ENCODE measurements around the gene NTNG1.

NTNG1 gene

DNA sequence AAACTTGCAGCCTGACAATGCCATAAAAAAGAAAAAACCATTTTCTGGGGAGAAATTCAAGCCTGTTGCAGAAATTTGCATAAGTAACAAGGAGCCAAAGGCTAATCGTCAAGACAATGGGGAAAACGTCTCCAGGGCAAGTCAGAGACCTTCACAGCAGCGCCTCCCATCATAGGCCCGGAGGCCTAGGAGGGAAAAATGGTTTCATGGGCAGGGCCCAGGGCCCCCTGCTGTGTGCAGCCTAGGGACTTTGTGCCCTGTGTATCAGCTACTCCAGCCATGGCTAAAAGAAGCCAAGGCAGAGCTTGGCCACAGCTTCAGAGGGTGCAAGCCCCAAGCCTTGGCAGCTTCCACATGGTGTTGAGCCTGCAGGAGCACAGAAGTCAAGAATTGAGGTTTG is 369.5 kb downstream of the NTNG1 start:
- no peak for DNase-seq (ENCODE audit: low spot score)

DNA sequence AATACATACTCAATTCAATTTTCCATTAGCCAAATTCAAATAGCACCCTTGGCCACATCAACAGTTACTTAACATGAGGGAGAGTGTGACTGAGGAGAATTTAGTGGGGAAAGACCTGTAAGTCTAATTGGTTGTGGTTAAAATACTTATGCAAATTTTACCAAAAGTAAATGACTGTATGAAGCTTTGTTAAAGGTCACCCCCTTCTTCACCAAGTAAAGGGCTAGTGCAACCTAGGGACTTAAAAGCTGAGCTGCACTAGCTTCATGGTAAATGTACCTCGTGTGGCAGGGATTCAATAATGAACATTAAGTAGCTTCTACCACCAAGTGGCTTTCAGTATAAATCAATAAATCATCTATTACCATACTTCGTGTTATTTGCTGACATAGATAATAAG is 372.0 kb downstream of the NTNG1 start:
- no peak for DNase-seq (ENCODE audit: low spot score)

GRCh38 chr1:107514841-107515240 is 374.0 kb downstream of the NTNG1 start:
- DNase-seq (ENCODE audit: low spot score): no peak

GRCh38 chr1:107515702-107516101 is 374.9 kb downstream of the NTNG1 start:
- no peak for DNase-seq (ENCODE audit: low spot score)

DNA sequence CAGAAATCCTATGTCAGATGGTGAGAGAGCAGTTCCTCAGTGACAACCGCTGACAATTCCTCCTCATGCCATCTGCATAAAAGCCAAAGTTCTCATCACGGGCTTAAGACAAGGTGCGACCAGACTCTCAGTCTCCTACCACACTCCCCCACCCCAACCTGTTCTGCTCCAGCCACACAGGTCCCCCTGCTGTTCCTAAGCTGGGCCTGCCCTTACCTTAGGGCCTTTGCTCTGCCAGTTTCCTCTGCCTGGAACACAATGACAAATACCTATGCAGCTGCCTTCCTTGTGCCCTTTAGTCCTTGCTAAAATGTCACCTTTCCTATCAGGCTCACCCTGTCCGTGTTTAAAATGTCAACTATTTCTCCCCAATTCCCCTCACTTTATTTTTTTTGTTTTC is 382.2 kb downstream of the NTNG1 start:
- DNase-seq (ENCODE audit: low spot score): no peak

GRCh38 chr1:107523736-107524135 is 382.9 kb downstream of the NTNG1 start:
- no peak for DNase-seq (ENCODE audit: low spot score)

- DNase-seq (ENCODE audit: low spot score): no peak
Observed at GRCh38 chr1:107524301-107524700, 383.5 kb downstream of the NTNG1 start.

GRCh38 chr1:107525145-107525544 is 384.3 kb downstream of the NTNG1 start:
- DNase-seq (ENCODE audit: low spot score): no peak

- DNase-seq (ENCODE audit: low spot score): no peak
Observed at GRCh38 chr1:107525961-107526360, 385.1 kb downstream of the NTNG1 start.

GRCh38 chr1:107526524-107527198 is 385.8 kb downstream of the NTNG1 start:
- no peak for DNase-seq (ENCODE audit: low spot score)

DNA sequence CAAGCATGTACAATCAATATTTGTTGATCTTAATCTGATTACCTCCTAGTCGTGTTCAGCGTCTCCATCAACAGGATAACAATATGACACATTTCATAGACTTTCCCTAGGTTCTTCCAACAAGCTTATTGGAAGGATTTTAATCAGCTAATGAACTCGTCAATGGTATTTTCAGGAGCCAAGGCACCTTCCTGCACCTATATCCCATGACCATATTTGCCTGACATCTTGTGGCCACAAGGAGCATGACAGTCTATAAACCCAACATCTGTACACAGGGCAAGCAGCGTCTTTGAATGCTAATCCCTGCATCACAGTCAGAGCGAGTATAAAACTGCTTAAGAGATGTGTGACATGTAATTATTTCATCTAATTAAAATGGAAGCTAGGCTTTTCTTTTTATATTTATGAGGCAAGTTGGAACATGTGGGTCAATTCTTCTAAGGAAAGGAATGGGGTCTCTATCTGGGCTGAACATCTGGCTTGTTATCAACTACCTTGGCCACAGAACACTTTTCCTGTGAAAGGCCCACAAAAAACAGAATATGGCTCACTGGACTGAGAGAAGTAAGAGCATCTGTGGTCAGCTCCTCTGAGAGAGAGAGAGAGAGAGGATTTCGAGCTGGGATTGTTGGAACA is 388.8 kb downstream of the NTNG1 start:
- DNase-seq (ENCODE audit: low spot score): peak; percentile 16

GRCh38 chr1:107530543-107530942 is 389.7 kb downstream of the NTNG1 start:
- no peak for DNase-seq (ENCODE audit: low spot score)

- DNase-seq (ENCODE audit: low spot score): no peak
Observed at GRCh38 chr1:107531065-107531908, 390.4 kb downstream of the NTNG1 start.

DNA sequence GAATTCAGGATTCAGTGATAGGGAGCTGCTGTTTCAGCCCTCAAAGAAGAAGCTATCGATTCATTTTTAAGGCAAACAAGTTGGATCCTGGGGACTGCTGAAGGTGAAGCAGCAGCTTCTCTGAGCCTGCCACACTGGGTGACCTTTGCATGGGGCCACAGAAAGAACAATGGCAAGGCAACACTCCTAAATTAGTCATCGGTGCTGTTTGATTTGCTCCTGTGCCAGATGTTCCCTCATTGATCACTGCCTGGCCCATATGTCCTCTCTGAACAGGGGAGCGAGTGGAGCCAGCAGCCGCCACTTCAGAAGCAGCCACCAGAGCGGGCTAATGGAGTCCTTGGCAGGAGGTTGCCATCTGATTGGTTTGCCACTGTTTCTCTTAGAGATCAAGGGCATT is 391.5 kb downstream of the NTNG1 start:
- DNase-seq (ENCODE audit: low spot score): no peak

All from putamen (tissue), 1 donor.